Measurements from ENCODE around the gene FADS2.
"Not testable (repeated sequence)": the region's sequence is repeated elsewhere in the genome, so short reads cannot be mapped to it uniquely, and the experiment has no call there.

Gene FADS2

DNA sequence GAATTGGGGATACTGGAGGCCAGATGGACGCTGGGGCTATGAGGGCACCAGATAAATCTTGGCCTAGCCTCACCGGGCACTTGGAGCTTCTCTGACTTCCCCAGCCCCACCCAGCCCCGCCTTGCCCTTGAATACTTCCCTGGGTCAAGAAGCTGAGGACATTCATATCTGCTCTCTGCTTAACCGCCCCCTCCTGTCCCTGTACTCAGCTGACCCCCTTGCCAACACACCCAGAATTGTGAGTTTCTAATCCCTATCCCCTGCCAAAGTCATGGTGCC is 41.3 kb downstream of the FADS2 start:
- DNase-seq: no peak

DNA sequence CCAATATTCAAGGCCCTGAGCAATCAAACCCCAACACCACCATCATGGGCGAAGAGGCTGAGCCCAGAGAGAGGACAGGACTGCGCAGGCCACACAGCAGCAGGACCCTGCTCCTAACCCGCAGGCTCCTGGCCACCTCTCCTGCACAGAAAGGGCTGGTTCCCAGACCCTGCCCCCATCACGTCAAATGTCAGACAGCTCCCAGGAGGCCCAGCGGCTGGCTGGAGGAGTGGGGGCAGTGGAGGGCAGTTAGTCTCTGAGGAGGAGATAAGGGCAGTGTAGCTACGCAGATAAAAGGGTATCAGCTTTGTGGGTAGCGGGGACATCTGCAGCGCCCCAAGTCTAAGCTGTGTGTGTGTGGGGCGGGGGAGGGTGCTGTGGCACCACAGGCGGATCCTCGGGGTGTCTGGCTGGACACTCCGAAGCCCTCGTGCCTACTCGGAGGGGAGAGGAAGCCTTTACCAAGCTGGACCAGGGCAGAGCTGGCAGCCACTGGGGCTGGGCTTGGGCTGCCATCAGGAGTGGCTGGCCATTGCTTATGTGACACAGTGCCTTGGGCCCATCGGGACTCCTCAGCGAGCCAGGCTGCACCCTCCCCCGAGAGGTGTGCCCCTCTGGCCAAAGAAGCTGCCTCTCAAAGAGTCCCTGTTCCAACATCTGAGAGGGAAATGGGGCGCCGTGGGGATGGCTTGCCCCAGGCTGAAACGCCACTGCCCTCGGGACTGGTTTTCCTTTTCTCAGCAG is 41.8 kb downstream of the FADS2 start:
- no peak for DNase-seq

DNA sequence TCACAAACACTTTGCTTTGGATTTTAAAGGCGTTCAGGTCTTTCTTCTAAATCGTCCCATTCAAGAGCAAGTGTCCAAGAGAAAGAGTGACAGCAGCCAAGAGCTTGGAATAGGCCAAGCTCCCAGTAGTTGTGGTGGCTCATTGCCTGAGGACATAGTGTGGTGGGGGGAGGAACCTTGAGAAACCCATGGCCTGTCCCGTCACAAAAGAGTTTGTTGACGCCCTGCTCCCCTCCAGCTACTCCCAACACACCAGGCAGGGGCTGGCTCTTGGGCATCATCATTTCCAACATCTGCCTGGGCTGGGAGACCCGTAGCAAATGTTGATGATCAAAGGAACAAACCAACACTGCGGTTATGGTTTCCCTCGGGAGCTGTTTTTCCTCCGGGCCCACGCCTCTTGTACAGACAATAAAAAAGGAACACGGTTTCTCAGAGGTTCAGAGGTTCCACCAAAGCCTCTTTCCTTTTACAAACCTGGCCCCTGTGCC is 42.5 kb downstream of the FADS2 start:
- no peak for DNase-seq

DNA sequence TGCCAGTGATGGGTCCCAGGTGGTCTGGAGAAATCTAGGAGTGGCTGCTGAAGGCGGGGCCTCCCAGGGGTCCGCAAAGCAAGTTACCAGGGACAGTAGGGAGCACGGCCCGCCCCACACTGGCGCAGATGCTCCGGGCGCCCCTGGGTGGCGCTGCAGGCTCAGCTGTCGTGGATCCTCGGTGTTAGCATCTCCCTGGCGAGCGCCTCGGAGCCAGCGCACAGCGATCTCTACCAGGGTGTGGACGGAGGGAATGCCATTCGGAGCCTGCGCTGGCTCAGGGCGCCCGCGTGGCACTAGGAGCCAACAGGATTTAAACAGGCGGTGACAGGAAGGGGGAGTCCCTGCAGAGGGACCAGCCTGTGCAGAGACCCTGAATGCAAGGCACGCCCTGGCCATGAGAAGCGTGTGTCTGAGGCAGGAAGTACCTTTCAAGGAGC is 43.1 kb downstream of the FADS2 start:
- DNase-seq: peak; percentile 17 to 75 (median 47)

DNA sequence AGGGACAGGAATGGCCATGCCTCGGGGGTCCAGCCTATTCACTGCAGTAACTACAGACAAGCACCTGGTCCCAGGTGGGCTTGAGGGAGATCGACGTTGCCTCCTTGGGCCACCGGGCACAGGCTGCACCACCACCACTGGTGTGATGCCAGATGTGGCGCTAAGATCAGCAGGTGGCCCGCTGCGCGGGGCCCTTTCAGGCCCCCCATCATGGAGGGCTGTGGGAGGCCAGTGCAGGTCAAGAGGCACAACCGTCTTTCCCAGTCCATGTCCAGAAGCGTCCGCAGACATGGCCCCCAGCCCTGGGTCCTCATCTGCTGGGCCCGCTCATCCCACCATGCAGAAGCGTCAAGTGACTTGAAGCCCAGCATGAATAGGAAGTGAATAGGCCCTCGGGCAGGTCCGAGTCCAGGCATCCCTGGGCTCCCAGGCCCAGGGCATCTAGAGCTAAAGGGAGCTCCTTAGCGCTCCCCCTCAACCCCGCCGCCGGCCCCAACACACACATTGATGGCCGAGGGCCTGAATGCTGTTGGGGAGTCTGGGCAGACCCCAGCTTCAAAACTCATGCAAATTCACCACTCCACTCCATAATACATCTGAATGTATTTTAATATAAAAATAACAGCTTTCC is 45.0 kb downstream of the FADS2 start:
- DNase-seq: no peak

DNA sequence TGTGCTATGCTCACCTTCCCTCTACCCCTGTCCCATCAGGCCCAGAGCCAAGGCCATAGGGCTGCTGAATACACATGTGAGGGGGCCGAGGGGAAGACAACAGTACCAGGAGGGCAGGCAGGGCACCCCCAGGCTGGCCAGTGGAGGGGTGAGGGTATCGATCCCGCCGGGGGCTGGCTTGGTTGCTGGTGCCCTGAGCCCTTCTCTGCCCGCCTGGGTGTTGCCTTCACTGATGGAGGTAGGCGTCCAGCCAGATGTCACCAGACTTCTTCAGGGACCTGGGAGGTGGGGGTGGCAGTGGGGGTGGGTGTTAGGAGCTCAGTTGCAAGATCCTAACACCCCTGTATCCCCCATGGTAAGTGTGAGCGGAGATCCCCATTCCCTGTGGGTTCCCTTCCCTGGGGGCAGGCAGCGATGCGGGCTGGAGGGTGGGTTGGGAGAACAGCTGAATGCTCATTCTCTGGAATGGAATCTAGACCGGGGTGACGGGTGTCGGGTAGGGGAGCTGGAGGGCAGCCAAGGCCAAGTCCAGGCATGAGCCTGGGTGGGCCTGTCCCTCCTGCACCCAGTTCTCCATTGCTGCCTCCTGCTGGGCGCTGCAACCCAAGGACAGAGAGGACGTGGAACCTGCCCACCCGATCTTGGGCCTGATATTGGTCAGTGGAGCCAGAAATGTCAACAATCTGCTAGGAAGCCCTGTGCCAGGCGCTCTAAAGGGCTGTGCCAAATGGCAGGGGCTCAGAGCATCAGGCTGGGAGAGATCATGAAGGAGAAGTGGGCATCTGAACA is 45.7 kb downstream of the FADS2 start:
- no peak for DNase-seq

DNA sequence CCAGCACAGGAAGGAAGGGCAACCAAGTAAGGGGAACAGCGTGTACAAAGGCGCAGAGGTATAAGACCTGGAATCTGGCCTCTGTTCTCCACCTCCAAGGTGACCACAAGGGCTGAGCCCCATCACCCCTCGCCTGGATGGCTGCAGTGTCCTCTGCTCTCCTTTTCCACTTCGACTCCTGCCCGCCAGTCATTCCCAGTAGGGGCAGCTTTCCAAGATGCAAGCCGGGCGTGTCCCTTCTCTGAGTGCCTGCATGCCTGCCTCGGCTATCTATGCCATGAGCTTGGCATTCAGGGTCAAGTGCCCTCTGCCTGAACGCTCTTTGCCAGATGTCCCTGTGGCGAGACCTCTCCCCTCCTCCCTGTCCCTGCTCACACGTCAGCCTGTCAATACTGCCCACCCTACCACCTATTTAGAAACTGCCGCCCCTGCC is 46.3 kb downstream of the FADS2 start:
- DNase-seq: no peak

DNA sequence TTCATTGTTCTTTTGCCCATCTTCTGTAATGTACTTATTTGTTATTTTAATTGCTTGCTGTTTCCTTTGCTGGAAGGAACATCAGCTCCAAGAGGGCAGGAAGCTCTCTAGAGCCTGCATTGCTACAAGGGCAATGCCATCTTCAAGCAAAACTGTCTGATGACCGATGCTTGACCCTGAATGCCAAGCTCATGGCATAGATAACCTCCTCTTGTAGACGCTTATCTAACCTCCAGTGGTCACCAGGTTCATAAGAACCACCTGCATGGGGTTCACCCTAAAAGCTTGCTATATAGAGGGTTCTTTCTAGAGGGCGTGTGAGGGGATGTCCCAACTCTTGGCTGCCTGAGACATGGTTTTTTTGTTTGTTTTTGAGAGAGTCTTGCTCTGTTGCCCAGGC is 46.8 kb downstream of the FADS2 start:
- no peak for DNase-seq

DNA sequence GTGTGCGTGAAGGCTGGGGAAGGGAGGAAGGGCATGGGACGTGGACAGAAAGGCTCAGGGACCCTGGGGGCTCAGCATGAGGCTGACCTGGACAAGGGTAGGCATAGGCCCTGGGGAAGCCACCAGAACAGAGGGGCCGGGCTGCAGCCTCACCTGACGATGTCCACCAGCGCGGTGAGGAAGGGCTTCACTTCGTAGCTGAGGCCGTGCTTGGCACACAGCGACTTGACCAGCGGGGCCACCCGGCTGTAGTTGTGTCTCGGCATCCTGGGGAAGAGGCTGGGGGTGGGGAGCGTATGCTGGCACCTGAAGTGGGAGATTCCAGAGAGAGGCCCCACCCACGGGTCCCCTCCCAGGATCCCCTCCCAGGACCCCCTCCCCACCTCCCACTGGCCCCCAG is 47.6 kb downstream of the FADS2 start:
- DNase-seq: no peak

DNA sequence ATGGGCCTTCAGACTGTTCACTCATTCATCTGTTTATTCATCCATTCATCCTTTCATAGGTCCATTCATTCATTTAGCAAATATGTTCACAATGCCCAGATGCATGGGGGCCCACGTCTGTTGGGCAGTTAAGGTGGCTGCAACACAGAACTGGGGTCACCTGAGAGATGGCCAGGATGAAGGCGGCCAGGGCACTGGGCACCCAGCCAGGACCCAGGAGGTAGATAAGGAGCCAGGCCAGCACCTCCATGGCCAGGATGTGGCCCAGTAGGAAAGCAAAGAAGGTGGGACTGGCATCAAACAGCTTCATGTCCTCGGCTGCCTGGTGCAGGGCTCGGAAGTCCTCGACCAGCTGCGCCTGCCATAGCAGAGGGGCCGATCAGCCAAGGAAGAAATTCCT is 51.1 kb downstream of the FADS2 start:
- no peak for DNase-seq

DNA sequence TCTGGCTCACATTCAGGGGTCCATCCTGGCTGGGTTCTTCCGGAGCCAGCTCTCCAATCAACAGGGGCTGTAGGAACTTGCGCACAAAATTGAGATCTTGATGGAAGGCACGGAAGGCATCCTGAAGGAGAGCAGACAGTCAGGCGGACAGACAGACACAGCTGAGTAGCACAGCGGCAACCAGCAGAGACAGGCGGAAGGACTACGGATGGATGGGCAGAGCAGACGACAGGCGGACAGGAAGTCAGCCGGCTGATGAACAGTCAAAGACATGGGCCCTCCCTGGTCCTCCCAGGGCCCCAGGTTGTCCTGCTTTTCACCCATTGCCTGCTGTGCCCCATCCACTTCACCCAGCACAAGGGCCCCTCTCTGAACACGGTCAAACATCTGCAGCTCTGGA is 51.9 kb downstream of the FADS2 start:
- no peak for DNase-seq

DNA sequence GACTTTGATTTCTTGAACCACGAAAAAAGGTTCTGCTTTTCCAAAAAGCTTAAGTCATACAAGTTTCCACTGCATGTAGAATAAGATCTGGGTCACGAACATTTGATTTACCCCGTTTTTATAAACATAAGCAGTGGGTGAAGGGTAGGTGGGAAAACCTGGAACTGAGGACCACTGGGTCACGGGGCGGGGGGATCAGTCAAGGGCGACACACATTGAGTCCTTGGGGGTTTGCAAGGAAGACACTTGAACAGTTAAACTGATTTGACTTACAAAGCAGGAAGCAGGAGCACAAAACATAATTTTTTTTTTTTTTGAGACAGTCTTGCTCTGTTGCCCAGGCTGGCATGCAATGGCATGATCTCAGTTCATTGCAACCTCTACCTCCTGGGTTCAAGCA is 52.4 kb downstream of the FADS2 start:
- no peak for DNase-seq

DNA sequence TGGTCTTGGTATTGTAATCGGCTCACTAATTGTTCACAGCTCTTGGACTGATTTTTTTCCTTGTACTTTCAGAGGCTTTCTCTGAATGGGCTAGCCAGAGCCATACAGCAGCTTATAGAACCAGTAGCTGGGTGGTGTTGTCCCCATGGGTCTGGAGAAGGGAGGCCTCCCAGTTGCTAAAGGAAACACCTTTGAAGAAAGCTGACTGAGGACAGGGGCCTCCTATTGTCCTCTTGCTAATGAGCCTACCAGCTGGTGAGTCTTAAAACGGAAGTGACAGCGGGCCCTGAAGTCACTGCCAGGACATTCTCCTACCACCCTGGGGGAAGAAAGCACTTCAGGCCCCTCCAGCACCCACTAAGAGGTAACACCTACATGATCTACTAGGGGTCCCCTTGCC is 53.3 kb downstream of the FADS2 start:
- no peak for DNase-seq

DNA sequence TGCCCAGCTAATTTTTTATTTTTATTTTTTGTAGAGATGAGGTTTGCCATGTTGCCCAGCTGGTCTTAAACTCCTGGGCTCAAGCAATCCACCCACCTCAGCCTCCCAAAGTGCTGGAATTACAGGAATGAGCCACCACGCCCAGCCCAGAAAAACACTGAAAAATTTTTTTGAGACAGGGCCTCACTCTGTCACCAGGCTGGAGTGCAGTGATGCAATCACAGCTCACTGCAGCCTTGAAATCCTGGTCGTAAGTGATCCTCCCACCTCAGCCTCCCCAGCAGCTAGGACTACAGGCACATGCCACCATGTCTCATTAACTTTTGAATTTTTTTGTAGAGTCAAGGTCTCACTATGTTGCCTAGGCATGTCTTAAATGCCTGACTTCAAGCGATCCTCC is 54.2 kb downstream of the FADS2 start:
- not testable (repeated sequence) for DNase-seq

DNA sequence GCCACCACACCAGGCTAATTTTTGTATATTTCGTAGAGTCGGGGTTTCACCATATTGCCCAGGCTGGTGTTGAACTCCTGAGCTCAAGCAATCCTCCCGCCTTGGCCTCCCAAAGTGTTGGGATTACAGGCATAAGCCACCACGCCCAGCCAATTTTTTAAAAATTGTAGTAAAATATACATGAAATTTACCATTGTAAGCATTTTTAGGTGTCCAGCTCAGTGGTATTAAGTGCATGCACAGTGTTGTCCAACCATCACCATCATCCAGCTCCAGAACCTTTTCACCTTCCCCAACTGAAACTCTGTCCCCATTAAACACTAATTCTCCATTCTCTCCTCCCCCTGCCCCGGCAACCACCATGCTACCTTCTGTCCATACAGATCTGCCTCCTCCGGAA is 54.8 kb downstream of the FADS2 start:
- DNase-seq: no peak

DNA sequence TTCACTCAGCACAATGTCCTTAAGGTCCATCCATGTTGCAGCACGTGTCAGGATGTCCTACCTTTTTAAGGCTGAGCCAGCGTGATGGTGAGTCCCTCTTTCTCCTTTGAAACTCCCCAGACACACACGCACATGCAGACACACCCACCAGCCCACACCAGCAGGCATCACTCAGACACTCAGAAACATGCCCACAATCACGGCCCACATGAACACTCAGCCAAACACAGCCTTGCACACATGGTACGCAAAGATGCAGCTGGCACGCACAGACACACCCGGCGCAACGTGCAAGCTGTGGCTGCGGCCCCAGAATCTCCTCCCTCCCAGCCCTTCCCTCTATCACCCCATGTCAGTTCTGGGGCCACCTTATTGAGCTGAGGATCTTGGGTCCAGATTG is 55.2 kb downstream of the FADS2 start:
- no peak for DNase-seq

DNA sequence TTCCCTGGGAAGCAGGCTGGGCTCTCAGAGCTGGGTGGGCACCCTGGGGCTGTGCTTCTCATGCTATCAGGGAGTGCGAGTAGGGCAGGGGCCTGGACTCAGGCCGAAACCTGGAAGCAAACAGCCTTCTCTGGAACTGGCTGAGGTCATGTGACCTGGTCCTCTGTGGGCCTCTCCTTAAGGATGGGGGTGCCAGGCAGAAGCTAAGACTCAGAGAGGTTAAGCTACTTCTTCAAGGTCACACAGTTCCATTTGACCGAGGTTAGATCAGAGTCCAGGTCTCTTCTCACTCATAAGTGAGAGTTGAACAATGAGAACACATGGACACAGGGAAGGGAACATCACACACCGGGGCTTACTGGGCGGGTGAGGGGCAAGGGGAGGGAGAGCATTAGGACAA is 55.8 kb downstream of the FADS2 start:
- DNase-seq: no peak

DNA sequence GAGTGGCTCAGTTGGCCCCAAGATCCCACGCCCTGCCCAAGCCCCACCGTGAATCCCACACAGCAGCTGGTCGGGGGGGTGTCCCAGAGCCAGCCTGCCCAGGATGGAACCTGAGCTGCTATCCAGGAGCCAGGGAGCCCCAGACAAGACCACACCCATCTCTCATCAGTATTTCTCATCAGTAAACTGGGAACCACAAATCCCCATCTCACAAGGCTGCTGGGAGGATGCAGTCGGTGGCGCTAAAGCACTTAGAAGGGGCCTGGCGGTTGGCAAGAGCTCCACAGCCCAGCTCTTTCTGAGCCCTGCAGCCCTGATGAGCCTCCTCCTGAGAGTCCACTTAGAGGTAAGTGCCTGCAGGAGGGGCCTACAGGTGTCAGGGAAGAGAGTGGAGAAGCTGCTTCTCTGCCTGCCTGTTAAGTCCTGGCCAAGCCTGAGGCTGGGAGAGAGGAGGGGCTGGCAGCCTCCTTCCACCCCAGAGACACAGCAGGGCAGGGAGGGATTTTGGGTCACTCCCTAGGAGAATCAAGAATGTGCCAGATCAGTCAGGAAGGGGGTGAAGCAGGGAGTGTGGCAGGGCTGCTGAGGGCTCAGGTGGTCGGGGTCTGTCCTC is 57.2 kb downstream of the FADS2 start:
- DNase-seq: no peak

DNA sequence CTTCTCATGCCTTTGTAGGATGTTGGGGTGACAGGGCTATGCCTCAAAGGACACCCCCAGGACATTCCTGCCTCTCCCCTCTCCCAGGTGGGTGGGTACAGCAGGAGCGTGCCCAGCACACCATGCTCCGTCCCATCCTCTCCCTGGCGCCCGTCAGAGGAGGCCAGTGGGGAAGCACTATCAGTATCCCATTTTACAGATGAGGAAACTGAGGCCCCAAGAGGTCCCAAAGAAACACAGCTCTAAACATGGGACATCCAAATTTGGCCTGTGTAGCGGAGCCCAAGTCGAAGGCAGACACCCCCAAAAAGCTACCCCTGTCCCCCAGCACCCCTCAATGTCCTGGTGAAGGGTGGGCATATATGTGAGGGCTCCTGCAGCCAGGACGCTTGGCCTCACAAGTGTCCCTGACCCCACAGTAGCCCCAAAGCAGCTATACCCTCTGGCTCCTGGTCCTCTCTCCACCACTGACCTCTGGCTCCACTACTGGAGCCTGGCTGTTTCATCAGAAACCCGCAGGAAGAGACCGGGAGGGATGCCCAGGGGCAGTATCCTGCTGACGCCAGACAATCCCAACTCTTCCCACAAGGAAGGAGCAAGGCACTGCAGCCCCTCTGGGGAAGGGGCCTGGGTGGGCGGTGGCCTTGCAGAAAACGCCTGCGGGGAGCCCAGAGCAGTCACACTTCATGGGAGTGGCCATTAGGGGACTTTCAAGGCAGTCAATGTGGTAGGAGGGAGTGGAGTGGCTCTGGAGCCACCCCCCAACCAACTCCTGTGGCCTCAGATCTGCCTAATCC is 57.9 kb downstream of the FADS2 start:
- no peak for DNase-seq

DNA sequence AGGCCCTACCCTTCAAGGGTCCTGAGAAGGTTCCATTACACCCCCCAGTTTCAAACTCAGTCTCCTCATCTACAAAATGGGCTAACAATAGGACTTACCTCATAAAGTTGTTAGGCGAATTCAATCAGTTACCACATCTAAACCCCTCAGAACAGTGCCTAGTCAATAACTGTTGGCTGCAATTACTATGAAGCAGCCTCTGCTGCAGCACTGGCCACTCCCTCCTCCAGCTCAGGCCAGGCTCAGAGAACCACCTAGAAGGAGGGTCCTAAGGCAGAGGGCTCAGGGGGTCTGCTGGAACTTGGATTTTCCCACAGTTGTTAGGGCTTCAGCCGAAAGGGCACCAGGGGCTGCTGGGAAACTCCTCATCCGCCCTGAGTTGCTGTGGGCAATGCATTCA is 58.5 kb downstream of the FADS2 start:
- no peak for DNase-seq

DNA sequence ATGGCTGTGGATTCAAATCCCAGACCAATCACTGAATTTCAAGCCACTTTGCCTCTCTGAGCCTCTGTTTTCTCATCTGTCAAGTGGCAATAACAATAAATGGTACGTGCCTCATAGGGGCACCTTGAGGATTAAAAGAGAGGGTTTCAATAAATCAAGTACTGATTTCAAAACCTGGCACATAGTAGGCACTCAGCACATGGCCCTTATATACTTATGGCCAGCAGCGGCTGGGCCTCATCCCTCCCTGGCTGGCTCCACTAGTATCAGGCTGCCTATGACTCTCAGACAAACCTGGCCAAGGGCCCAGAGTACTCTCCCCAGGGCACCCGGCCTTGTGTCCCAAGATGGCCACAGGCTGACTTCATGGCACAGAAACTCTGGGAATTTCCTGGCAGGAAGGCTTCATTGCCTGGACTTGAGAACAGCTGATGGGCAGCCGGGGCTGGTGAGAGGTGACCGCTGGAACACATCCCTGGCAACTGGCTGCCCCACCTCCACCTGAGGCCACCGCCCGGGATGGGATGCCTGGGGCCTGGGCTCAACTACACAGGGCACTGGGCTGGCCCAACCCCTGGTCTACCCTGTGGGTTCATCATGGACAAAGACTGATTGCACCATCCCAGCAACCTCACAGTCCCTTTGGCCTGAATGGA is 59.9 kb downstream of the FADS2 start:
- DNase-seq: no peak

DNA sequence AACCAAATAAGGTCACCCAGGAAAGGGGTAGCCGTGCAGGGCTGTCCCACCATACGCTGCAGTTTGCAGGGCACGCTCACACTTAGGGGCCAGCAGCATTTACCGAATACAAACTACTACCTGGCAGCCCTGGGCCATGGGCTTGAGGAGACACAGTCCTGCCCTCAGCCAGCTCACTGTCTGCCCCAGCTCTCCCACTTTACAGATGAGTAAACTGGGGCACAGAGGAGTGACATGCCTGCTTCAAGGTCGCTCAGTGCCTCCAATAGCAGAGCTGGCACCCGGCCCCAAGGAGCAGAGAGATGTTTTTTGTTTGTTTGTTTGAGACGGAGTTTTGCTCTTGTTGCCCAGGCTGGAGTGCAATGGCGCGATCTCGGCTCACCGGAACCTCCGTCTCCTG is 60.5 kb downstream of the FADS2 start:
- no peak for DNase-seq

Measured in T-helper 2 cell (primary cell).